ENCODE data around the gene ADAMTS14.

Gene ADAMTS14

GRCh38 chr10:70782746-70783680, 110.7 kb downstream of the ADAMTS14 start:
- Histone ChIP-seq H3K9me3 (ENCODE audit: insufficient read depth, low read length) (no peaks in the 10 kb centered on the region; the same call in 1 of the 2 replicates), H3K36me3 (ENCODE audit: insufficient read depth, insufficient read length, low read length) (no peaks in the 10 kb centered on the region), H3K27me3 (ENCODE audit: insufficient read depth, insufficient read length) (no peaks in the 10 kb centered on the region), H3K4me1 (ENCODE audit: insufficient read depth, insufficient read length) (peaks cover 3% of the 10 kb centered on the region), H3K9ac (ENCODE audit: insufficient read length, low read depth) (no peak overlapping the region), H3K4me3 (ENCODE audit: insufficient read length, low read depth) (no peak overlapping the region)
- no peak for TF ChIP-seq ZNF274 (IDR thresholded peaks at IDR 0.05; ENCODE audit: low read depth, low read length)
- no peak for TF ChIP-seq SUZ12 (IDR thresholded peaks at IDR 0.05; ENCODE audit: extremely low read depth, insufficient read depth, insufficient read length)
- no peak for TF ChIP-seq YY1 (IDR thresholded peaks at IDR 0.05; ENCODE audit: insufficient read depth, insufficient read length)
- no peak for DNase-seq (ENCODE audit: low read depth, low spot score)

GRCh38 chr10:70784016-70784415, 111.7 kb downstream of the ADAMTS14 start:
- no peaks in the 10 kb centered on the region for H3K4me1 ChIP-seq (ENCODE audit: insufficient read depth, insufficient read length)
- H3K36me3 ChIP-seq (ENCODE audit: insufficient read depth, insufficient read length, low read length) = no peaks in the 10 kb centered on the region
- H3K4me3 ChIP-seq (ENCODE audit: insufficient read length, low read depth) = no peak overlapping the region
- H3K9me3 ChIP-seq (ENCODE audit: insufficient read depth, low read length) = no peaks in the 10 kb centered on the region; the same call in 1 of the 2 replicates
- DNase-seq (ENCODE audit: low read depth, low spot score) = no peak
- H3K27me3 ChIP-seq (ENCODE audit: insufficient read depth, insufficient read length) = no peaks in the 10 kb centered on the region
- no peak overlapping the region for H3K9ac ChIP-seq (ENCODE audit: insufficient read length, low read depth)
- TF ChIP-seq SUZ12 (IDR thresholded peaks at IDR 0.05; ENCODE audit: extremely low read depth, insufficient read depth, insufficient read length) (no peak), YY1 (IDR thresholded peaks at IDR 0.05; ENCODE audit: insufficient read depth, insufficient read length) (no peak), ZNF274 (IDR thresholded peaks at IDR 0.05; ENCODE audit: low read depth, low read length) (no peak)

DNA sequence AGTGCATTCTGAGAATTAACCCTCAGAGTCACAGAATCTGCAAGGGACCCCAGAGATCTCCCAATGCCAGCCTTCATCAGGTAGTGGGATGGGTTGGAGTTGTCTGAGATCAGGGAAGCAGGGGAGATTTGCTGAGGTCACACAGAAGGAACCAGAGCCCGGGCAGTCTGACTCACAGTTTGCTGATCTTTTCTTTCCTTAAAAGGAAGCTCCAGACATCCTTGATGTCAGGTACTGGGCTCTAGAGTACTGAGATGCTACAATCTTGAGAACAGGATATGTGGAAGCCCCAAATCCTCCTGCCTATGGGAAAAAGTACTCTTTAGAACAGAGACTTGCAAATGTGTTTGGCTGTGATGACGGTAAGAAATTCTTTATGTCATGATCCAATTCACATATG, 112.2 kb downstream of the ADAMTS14 start:
- Histone ChIP-seq H3K4me3 (ENCODE audit: insufficient read length, low read depth) (no peak overlapping the region), H3K27me3 (ENCODE audit: insufficient read depth, insufficient read length) (no peaks in the 10 kb centered on the region), H3K4me1 (ENCODE audit: insufficient read depth, insufficient read length) (no peaks in the 10 kb centered on the region), H3K36me3 (ENCODE audit: insufficient read depth, insufficient read length, low read length) (no peaks in the 10 kb centered on the region), H3K9me3 (ENCODE audit: insufficient read depth, low read length) (no peaks in the 10 kb centered on the region; the same call in 1 of the 2 replicates), H3K9ac (ENCODE audit: insufficient read length, low read depth) (no peak overlapping the region)
- TF ChIP-seq SUZ12 (IDR thresholded peaks at IDR 0.05; ENCODE audit: extremely low read depth, insufficient read depth, insufficient read length) (no peak), YY1 (IDR thresholded peaks at IDR 0.05; ENCODE audit: insufficient read depth, insufficient read length) (no peak), ZNF274 (IDR thresholded peaks at IDR 0.05; ENCODE audit: low read depth, low read length) (no peak)
- no peak for DNase-seq (ENCODE audit: low read depth, low spot score)

- Histone ChIP-seq H3K36me3 (ENCODE audit: insufficient read depth, insufficient read length, low read length) (no peaks in the 10 kb centered on the region), H3K4me1 (ENCODE audit: insufficient read depth, insufficient read length) (no peaks in the 10 kb centered on the region), H3K9me3 (ENCODE audit: insufficient read depth, low read length) (no peaks in the 10 kb centered on the region; the same call in 1 of the 2 replicates), H3K4me3 (ENCODE audit: insufficient read length, low read depth) (no peak within 1 kb of the TSS), H3K9ac (ENCODE audit: insufficient read length, low read depth) (no peak within 1 kb of the TSS), H3K27me3 (ENCODE audit: insufficient read depth, insufficient read length) (no peaks in the 10 kb centered on the region)
- DNase-seq (ENCODE audit: low read depth, low spot score) = no peak
- TF ChIP-seq ZNF274 (IDR thresholded peaks at IDR 0.05; ENCODE audit: low read depth, low read length) (no peak), SUZ12 (IDR thresholded peaks at IDR 0.05; ENCODE audit: extremely low read depth, insufficient read depth, insufficient read length) (no peak), YY1 (IDR thresholded peaks at IDR 0.05; ENCODE audit: insufficient read depth, insufficient read length) (no peak)
Observed at GRCh38 chr10:70785190-70785589, 112.9 kb downstream of the ADAMTS14 start, which contains the start of gene TBATA. Gene TBATA, minus strand, starts transcription at chr10:70785377. Its CDS starts 1,998 bp downstream, at chr10:70783379.

DNA sequence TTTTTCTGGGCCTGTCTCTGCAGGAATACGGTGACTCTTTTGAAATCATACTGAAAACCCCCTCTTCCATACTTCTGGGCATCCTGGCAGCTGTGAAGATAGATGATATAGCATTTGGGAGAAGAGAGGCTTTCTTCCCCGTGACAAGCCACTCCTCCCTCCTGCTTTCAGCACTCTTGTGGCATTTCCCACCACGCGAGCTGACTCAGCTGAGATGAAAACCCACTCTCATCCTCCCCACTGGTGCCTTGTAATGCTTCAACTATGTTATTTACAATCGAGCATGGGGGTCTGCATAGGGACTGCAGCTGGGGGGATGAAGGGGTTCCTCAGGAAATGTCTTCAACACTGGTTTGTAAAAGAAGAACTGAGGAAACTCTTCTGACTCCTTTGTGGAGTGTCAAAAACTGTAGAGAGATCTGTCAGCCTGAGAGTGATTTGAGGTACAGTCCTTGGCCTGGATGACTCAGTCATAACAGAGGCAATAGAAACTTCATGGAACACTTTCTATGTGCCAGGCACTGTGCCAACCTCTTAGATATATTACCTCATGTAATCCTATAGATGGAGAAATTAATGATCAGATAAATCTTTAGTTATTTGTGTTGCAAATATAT, 114.6 kb downstream of the ADAMTS14 start:
- TF ChIP-seq SUZ12 (IDR thresholded peaks at IDR 0.05; ENCODE audit: extremely low read depth, insufficient read depth, insufficient read length) (no peak), YY1 (IDR thresholded peaks at IDR 0.05; ENCODE audit: insufficient read depth, insufficient read length) (no peak), ZNF274 (IDR thresholded peaks at IDR 0.05; ENCODE audit: low read depth, low read length) (no peak)
- no peak overlapping the region for H3K4me3 ChIP-seq (ENCODE audit: insufficient read length, low read depth)
- no peaks in the 10 kb centered on the region; the same call in 1 of the 2 replicates for H3K9me3 ChIP-seq (ENCODE audit: insufficient read depth, low read length)
- no peaks in the 10 kb centered on the region for H3K27me3 ChIP-seq (ENCODE audit: insufficient read depth, insufficient read length)
- DNase-seq (ENCODE audit: low read depth, low spot score) = no peak
- no peak overlapping the region for H3K9ac ChIP-seq (ENCODE audit: insufficient read length, low read depth)
- no peaks in the 10 kb centered on the region for H3K36me3 ChIP-seq (ENCODE audit: insufficient read depth, insufficient read length, low read length)
- no peaks in the 10 kb centered on the region for H3K4me1 ChIP-seq (ENCODE audit: insufficient read depth, insufficient read length)

GRCh38 chr10:70791386-70792039, 119.2 kb downstream of the ADAMTS14 start:
- H3K4me3 ChIP-seq (ENCODE audit: insufficient read length, low read depth) = no peak overlapping the region
- H3K27me3 ChIP-seq (ENCODE audit: insufficient read depth, insufficient read length) = no peaks in the 10 kb centered on the region
- no peak for DNase-seq (ENCODE audit: low read depth, low spot score)
- no peak overlapping the region for H3K9ac ChIP-seq (ENCODE audit: insufficient read length, low read depth)
- no peaks in the 10 kb centered on the region for H3K36me3 ChIP-seq (ENCODE audit: insufficient read depth, insufficient read length, low read length)
- TF ChIP-seq ZNF274 (IDR thresholded peaks at IDR 0.05; ENCODE audit: low read depth, low read length) (no peak), YY1 (IDR thresholded peaks at IDR 0.05; ENCODE audit: insufficient read depth, insufficient read length) (no peak)
- H3K4me1 ChIP-seq (ENCODE audit: insufficient read depth, insufficient read length) = no peaks in the 10 kb centered on the region
- H3K9me3 ChIP-seq (ENCODE audit: insufficient read depth, low read length) = no peaks in the 10 kb centered on the region; the same call in 1 of the 2 replicates

Measured in NT2/D1 (cell line).